Nephron (organoid): Measurements from ENCODE around the gene ELAVL2.
A peak's percentile ranks its signal among the peaks of the same experiment; 100 is the strongest.

Experiments used
- H3K27ac Mint-ChIP-seq, 3 experiments: 2 replicates each; pipeline ENCODE4 v1.8.0; 2020; ENCODE audit warnings: mixed read lengths in 3 of 3, mild to moderate bottlenecking in 2 of 3, moderate library complexity in 1 of 3
- H3K27me3 Mint-ChIP-seq: 2 replicates; pipeline ENCODE4 v1.8.0; 2021; ENCODE audit warnings: low read depth, mild to moderate bottlenecking, moderate library complexity, mixed read lengths
- H3K36me3 Mint-ChIP-seq: 2 replicates; pipeline ENCODE4 v1.8.0; 2020; ENCODE audit warnings: low read depth, mixed read lengths
- H3K4me1 Mint-ChIP-seq: 2 replicates; pipeline ENCODE4 v1.8.0; 2020; ENCODE audit warnings: mixed read lengths
- H3K4me3 Mint-ChIP-seq, 3 experiments: 2 replicates each; pipeline ENCODE4 v1.8.0; 2020; ENCODE audit warnings: mild to moderate bottlenecking in 3 of 3, mixed read lengths in 3 of 3, moderate library complexity in 2 of 3
- H3K9me3 Mint-ChIP-seq: 2 replicates; pipeline ENCODE4 v1.8.0; 2020; ENCODE audit warnings: mixed read lengths
- TF ChIP-seq, protein P1 (sequence below), 3 experiments: fragments of 200-600 bp; sonication (generic); IDR thresholded peaks; one replicate each; pipeline ENCODE4 v1.5.0; 2021; ENCODE audit warnings: antibody characterized with exemption in 3 of 3; ENCODE audit not compliant: unreplicated experiment in 3 of 3

Gene ELAVL2

DNA sequence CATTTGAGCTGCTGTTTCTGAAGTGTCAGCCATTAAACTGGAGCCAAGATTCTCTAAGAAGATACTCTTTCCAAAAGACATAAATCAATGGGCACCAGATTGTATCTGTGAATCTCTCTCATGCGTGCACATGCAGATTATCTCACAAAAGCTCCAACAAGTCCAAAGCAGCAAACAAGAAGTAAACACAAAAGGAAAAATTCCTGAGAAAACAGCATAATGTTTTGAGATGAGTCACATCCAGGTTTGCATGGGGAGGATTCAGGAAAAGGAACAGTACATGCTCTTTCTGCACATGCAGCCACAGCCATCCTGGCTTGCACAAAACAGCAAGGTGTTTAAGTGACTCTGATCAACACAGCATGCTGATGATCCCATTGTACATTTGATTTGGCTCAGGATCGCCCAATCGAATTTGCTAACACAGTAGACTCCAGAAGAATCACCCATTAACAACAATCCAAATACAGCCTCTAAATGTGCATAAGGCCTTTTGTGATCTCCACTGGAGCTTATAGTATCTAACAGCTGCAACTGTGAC is 143.1 kb downstream of the ELAVL2 start:
- H3K36me3 Mint-ChIP-seq: no peaks in the 10 kb centered on the region
- peak overlapping the region; percentile 18 to 43 (median 31) for H3K27ac Mint-ChIP-seq
- no peak overlapping the region for H3K4me3 Mint-ChIP-seq
- H3K27me3 Mint-ChIP-seq: no peaks in the 10 kb centered on the region
- peaks cover 23% of the 10 kb centered on the region for H3K4me1 Mint-ChIP-seq
- TF ChIP-seq, protein P1, sequence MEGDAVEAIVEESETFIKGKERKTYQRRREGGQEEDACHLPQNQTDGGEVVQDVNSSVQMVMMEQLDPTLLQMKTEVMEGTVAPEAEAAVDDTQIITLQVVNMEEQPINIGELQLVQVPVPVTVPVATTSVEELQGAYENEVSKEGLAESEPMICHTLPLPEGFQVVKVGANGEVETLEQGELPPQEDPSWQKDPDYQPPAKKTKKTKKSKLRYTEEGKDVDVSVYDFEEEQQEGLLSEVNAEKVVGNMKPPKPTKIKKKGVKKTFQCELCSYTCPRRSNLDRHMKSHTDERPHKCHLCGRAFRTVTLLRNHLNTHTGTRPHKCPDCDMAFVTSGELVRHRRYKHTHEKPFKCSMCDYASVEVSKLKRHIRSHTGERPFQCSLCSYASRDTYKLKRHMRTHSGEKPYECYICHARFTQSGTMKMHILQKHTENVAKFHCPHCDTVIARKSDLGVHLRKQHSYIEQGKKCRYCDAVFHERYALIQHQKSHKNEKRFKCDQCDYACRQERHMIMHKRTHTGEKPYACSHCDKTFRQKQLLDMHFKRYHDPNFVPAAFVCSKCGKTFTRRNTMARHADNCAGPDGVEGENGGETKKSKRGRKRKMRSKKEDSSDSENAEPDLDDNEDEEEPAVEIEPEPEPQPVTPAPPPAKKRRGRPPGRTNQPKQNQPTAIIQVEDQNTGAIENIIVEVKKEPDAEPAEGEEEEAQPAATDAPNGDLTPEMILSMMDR (IDR thresholded peaks at IDR 0.05; ENCODE audit: unreplicated experiment in 3 of 3): no peak
- H3K9me3 Mint-ChIP-seq: no peaks in the 10 kb centered on the region

DNA sequence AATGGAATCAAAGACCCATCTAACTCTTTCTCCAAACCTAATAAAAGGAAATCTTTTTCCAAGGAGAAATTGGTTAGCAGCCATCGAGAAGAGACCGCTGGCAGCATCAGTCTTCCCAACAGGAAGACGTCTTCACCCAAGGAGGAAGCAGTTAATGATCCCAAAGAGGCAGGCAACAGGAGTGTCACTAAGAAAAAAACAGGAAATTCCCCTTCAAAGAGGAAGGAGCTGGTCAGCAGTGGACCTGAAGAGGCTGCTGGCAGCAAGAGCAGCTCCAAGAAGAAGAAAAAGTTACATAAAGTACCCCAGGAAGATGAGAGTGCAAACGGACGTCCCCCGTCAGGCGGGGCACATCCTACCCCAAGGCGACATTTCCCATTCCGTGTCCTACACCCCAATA is 143.7 kb downstream of the ELAVL2 start:
- Mint-ChIP-seq H3K36me3 (no peaks in the 10 kb centered on the region), H3K4me1 (peaks cover 23% of the 10 kb centered on the region), H3K27ac (peak overlapping the region; percentile 18 to 43 (median 31)), H3K9me3 (no peaks in the 10 kb centered on the region), H3K4me3 (no peak overlapping the region), H3K27me3 (no peaks in the 10 kb centered on the region)
- TF ChIP-seq, protein P1 (IDR thresholded peaks at IDR 0.05; ENCODE audit: unreplicated experiment in 3 of 3): no peak

DNA sequence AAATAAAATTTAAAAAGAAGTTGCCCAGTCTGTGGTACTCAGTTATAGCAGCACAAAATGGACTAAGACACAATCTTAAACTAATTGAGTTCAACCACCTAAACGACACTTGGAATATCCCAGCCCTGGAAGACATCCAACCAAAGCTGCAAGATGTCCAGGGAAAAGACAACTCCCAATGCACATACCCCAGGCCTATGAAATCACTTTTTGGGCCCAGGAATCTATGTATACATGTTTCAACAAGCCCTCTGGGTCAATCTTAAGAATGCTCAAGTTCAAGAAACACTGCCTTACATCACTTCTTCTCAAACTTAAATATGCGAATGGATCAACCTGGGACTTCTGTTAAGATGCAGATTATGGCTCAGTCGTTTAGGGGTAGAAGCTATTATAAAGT is 148.6 kb downstream of the ELAVL2 start:
- no peak overlapping the region for H3K4me3 Mint-ChIP-seq
- H3K9me3 Mint-ChIP-seq: no peaks in the 10 kb centered on the region
- H3K27ac Mint-ChIP-seq: no peak overlapping the region
- TF ChIP-seq, protein P1 (IDR thresholded peaks at IDR 0.05; ENCODE audit: unreplicated experiment in 3 of 3): no peak
- H3K36me3 Mint-ChIP-seq: peaks cover 11% of the 10 kb centered on the region
- H3K4me1 Mint-ChIP-seq: peaks cover 8% of the 10 kb centered on the region
- H3K27me3 Mint-ChIP-seq: no peaks in the 10 kb centered on the region

DNA sequence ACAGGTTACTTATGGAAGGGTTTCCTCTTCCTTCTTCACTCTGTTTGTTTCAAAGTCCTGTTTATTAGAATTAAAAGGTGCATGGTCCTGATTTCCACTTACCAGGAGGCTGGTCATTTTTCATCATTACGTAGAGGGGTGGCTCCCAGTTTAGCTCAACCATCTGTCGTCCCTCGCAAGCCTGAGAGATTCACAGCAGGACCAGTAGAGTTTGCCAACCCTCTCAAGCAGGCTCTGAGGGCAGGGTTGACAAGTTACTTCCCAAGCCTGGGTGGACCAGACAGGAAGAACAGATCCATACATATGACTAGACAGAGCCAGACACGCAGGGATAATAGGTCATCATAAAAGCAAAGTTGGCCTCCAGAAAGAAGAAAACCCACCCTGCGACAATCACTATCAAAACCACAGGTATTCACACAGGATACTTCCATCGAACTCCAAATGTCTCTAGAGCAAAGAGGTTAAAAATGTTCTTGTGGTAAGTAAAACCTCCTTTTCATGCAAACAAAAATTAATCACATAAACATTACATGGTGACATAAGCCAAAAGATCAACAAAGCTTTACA is 151.9 kb downstream of the ELAVL2 start:
- no peaks in the 10 kb centered on the region for H3K27me3 Mint-ChIP-seq
- H3K4me3 Mint-ChIP-seq: no peak overlapping the region
- H3K27ac Mint-ChIP-seq: no peak overlapping the region
- TF ChIP-seq, protein P1 (IDR thresholded peaks at IDR 0.05; ENCODE audit: unreplicated experiment in 3 of 3): no peak
- H3K9me3 Mint-ChIP-seq: no peaks in the 10 kb centered on the region
- H3K36me3 Mint-ChIP-seq: peaks cover 20% of the 10 kb centered on the region
- peaks cover 6% of the 10 kb centered on the region for H3K4me1 Mint-ChIP-seq

DNA sequence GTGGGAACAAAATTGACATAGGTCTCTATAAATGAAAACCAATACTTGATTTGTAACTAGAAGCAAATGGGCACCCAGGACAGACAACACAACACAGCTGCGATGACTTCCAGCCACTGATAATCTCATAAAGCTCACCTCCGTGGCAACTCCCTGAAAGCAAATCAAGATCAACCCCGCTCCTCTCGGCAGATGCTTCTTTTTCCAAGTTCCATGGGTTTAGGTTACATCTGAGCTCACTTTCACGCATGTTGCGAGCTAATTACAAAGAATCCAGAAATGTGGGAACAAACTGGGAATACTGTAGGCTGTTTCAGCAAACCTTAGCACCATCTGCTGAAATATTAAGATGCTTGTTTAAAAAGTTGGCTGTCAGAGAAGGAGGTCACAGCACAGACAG is 153.9 kb downstream of the ELAVL2 start:
- H3K9me3 Mint-ChIP-seq: no peaks in the 10 kb centered on the region
- TF ChIP-seq, protein P1 (IDR thresholded peaks at IDR 0.05; ENCODE audit: unreplicated experiment in 3 of 3): no peak
- H3K36me3 Mint-ChIP-seq: peaks cover 24% of the 10 kb centered on the region
- H3K27ac Mint-ChIP-seq: no peak overlapping the region
- H3K27me3 Mint-ChIP-seq: no peaks in the 10 kb centered on the region
- peaks cover 6% of the 10 kb centered on the region for H3K4me1 Mint-ChIP-seq
- H3K4me3 Mint-ChIP-seq: no peak overlapping the region

DNA sequence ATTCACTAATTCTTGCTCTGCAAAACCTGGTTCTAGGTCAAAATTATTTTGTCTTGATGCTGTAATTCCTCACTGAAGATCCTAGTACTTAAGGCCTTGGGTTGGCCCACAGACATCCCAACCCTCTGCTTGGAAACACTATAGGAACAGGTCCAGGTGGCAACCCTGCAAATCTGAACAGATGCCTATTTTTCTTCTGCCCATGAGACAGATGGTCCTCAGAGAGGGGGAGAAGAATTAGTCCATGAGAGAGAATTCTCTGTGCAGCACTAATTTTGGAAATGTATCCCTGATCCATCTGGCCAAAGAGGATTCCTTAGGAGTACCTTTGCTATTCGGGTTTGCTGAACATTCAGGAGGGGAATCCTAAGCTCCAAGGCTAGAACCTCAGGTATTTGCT is 156.3 kb downstream of the ELAVL2 start:
- Mint-ChIP-seq H3K27ac (no peak overlapping the region), H3K36me3 (peaks cover 18% of the 10 kb centered on the region), H3K4me3 (no peak overlapping the region), H3K27me3 (no peaks in the 10 kb centered on the region), H3K4me1 (peaks cover 6% of the 10 kb centered on the region), H3K9me3 (no peaks in the 10 kb centered on the region)
- TF ChIP-seq, protein P1 (IDR thresholded peaks at IDR 0.05; ENCODE audit: unreplicated experiment in 3 of 3): no peak
